Neural progenitor cell (in vitro differentiated cells): ENCODE results near the gene KLF9.

ENCODE experiments used
- EZH2 ChIP-seq: fragments of 200-600 bp; sonication (generic); IDR thresholded peaks from 2 replicates; pipeline ENCODE4 v1.6.1; 2017; ENCODE audit warnings: antibody characterized with exemption, mild to moderate bottlenecking, moderate library complexity
- EZH2phosphoT487 ChIP-seq: fragments of 200-600 bp; sonication (generic); IDR thresholded peaks from 2 replicates; pipeline ENCODE4 v1.6.1; 2017; ENCODE audit warnings: antibody characterized with exemption
- TF ChIP-seq, protein P1 (sequence below): fragments of 200-600 bp; sonication (generic); IDR thresholded peaks from 2 replicates; pipeline ENCODE4 v1.5.1; 2017; ENCODE audit warnings: antibody characterized with exemption, mild to moderate bottlenecking

DNA sequence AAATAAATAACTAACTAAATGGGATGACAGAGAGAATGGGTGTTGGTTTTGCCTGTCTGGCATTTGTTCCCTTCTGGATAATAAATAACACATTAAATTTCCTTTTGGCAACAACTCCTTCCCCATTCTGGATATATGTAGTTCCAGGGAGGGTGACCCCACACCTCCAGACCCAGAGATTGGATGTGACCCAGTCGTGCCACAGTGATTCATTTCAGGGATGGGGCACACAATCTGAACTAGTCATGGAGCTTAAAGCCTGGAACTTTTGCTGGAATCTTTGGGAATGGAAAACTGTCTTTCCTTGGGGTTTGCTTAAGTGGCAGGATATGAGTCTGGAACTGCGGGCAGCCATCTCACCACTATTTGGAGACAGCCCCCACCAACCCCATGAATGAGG lies 11.3 kb downstream of the KLF9 start:
- TF ChIP-seq EZH2 (no peak), EZH2phosphoT487 (no peak)
- TF ChIP-seq, protein P1, sequence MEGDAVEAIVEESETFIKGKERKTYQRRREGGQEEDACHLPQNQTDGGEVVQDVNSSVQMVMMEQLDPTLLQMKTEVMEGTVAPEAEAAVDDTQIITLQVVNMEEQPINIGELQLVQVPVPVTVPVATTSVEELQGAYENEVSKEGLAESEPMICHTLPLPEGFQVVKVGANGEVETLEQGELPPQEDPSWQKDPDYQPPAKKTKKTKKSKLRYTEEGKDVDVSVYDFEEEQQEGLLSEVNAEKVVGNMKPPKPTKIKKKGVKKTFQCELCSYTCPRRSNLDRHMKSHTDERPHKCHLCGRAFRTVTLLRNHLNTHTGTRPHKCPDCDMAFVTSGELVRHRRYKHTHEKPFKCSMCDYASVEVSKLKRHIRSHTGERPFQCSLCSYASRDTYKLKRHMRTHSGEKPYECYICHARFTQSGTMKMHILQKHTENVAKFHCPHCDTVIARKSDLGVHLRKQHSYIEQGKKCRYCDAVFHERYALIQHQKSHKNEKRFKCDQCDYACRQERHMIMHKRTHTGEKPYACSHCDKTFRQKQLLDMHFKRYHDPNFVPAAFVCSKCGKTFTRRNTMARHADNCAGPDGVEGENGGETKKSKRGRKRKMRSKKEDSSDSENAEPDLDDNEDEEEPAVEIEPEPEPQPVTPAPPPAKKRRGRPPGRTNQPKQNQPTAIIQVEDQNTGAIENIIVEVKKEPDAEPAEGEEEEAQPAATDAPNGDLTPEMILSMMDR = no peak
